ENCODE data around the gene CHD2. TPM values are rescaled to one million over a fixed set of nuclear protein-coding genes. Genes with fewer than 3 reads are reported as not detected.

The CHD2 gene
- polyA plus RNA-seq, 1 experiment, result 62.6 TPM

DNA sequence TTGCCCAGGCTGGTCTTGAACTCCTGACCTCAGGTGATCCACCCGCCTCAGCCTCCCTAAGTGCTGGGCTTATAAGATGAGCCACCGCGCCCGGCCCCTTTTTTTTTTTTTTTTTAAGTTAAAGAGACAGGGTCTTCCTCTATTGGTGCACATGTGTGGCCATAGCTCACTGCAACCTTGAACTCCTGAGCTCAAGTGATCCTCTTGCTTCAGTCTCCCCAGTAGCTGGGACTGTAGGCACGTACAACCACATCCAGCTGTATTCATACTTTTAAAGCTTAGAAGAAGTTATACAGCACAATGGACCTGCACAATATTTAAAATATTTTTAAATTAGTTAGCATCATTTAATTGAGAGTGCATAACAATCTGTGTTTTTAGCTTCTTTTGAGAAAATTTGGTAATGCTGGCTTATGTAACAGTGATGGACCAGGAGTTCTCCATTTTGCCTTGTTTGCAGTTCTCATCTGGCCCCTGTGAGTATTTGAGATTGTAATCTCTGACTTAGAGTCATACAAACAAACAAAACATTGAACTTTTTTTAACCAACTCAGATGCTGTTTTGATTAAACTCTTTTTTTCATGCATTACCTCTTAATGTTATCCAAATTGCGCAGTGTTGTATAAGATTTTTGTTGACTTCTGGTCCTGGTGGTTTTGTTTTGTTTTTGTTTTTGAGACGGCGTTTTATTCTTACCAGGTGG, 33.0 kb downstream of the CHD2 start:
- ChIA-PET POLR2A (interaction anchor here (0.6 to 0.7 kb wide), 3 partner anchors 25 to 123 kb away, joined by 7 to 14 read pairs (median 7); no protein-coding TSS in a partner anchor), CTCF (interaction anchor here (0.6 to 1.0 kb wide), 5 partner anchors 10 to 137 kb away, joined by 3 to 4 read pairs (median 3); no protein-coding TSS in a partner anchor)
- no peak for DNase-seq (ENCODE audit: low read depth, low spot score)
- TF ChIP-seq, protein P1, sequence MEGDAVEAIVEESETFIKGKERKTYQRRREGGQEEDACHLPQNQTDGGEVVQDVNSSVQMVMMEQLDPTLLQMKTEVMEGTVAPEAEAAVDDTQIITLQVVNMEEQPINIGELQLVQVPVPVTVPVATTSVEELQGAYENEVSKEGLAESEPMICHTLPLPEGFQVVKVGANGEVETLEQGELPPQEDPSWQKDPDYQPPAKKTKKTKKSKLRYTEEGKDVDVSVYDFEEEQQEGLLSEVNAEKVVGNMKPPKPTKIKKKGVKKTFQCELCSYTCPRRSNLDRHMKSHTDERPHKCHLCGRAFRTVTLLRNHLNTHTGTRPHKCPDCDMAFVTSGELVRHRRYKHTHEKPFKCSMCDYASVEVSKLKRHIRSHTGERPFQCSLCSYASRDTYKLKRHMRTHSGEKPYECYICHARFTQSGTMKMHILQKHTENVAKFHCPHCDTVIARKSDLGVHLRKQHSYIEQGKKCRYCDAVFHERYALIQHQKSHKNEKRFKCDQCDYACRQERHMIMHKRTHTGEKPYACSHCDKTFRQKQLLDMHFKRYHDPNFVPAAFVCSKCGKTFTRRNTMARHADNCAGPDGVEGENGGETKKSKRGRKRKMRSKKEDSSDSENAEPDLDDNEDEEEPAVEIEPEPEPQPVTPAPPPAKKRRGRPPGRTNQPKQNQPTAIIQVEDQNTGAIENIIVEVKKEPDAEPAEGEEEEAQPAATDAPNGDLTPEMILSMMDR (IDR thresholded peaks at IDR 0.05; ENCODE audit: low read depth, low read length), result no peak
- no peak overlapping the region for H3K27ac ChIP-seq (ENCODE audit: low read depth, low read length)
- no peaks in the 10 kb centered on the region for H3K9me3 ChIP-seq (ENCODE audit: control insufficient read depth, insufficient read depth, low read length)
- H3K4me3 ChIP-seq (ENCODE audit: low read depth, low read length), result no peak overlapping the region
- H3K27me3 ChIP-seq (ENCODE audit: control insufficient read depth, insufficient read depth, low read length), result no peaks in the 10 kb centered on the region

DNA sequence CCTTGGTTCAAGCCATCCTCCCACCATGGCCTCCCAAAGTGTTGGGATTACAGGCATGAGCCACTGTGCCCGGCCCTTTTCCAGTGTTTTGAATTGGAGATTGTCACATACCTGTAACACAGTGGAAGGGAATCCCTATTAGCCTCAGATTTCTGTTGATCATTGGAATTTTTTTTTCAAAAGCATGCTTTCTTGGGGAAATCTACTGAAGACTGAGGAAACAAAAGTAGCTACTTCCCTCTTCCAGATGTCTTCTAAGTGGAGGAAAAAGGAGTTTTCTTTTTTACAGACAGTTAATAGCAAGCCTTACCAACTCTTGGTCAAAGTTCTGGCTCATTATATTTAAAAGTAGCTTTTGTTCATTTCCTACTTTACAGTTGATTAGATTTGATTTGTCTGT, 33.7 kb downstream of the CHD2 start:
- no peaks in the 10 kb centered on the region for H3K27me3 ChIP-seq (ENCODE audit: control insufficient read depth, insufficient read depth, low read length)
- H3K27ac ChIP-seq (ENCODE audit: low read depth, low read length), result no peak overlapping the region
- no peaks in the 10 kb centered on the region for H3K9me3 ChIP-seq (ENCODE audit: control insufficient read depth, insufficient read depth, low read length)
- no peak for DNase-seq (ENCODE audit: low read depth, low spot score)
- TF ChIP-seq, protein P1 (IDR thresholded peaks at IDR 0.05; ENCODE audit: low read depth, low read length), result no peak
- H3K4me3 ChIP-seq (ENCODE audit: low read depth, low read length), result no peak overlapping the region
- ChIA-PET POLR2A (interaction anchor here (0.6 kb wide), 1 partner anchor 44 kb away, joined by 5 read pairs; no protein-coding TSS in a partner anchor), CTCF (interaction anchor here (0.7 to 0.9 kb wide), 2 partner anchors 124 to 137 kb away, joined by 3 read pairs; no protein-coding TSS in a partner anchor)

- Histone ChIP-seq H3K27me3 (ENCODE audit: control insufficient read depth, insufficient read depth, low read length) (no peaks in the 10 kb centered on the region), H3K27ac (ENCODE audit: low read depth, low read length) (no peak overlapping the region), H3K4me3 (ENCODE audit: low read depth, low read length) (no peak overlapping the region), H3K9me3 (ENCODE audit: control insufficient read depth, insufficient read depth, low read length) (no peaks in the 10 kb centered on the region)
- CTCF ChIA-PET, result interaction anchor here (0.7 kb wide), 1 partner anchor 127 kb away, joined by 4 read pairs; no protein-coding TSS in a partner anchor
- POLR2A ChIA-PET, result interaction anchor here (0.6 to 0.7 kb wide), 2 partner anchors 10 to 45 kb away, joined by 5 read pairs; no protein-coding TSS in a partner anchor
- TF ChIP-seq, protein P1 (IDR thresholded peaks at IDR 0.05; ENCODE audit: low read depth, low read length), result no peak
- DNase-seq (ENCODE audit: low read depth, low spot score), result no peak
Measured at GRCh38 chr15:92934716-92935115, 34.6 kb downstream of the CHD2 start.

DNA sequence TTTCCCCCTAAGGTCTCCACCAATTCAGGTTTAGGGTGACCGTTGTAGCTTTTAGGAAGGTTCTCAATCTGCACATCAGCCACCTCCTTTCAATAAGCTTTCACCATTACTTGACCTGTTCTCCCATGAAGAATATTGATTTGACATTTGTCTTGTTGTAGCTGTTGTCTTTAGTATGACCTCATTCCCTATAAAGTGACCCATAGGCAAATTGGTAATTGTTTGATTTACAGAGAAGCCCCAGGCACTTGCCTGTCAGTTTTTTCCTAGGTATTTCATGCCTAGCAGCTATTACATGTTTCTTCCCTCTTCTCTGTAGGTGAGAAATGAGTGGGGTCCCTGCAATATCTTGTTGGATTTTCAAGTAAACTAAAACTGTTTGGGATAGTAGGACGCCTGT, 36.0 kb downstream of the CHD2 start:
- H3K27me3 ChIP-seq (ENCODE audit: control insufficient read depth, insufficient read depth, low read length), result no peaks in the 10 kb centered on the region
- ChIA-PET CTCF (interaction anchor here (0.9 to 2.5 kb wide), 3 partner anchors 18 to 139 kb away, joined by 3 to 12 read pairs (median 12); no protein-coding TSS in a partner anchor), POLR2A (interaction anchor here (1.6 kb wide), 1 partner anchor 54 kb away, joined by 4 read pairs; no protein-coding TSS in a partner anchor)
- H3K4me3 ChIP-seq (ENCODE audit: low read depth, low read length), result no peak overlapping the region
- TF ChIP-seq, protein P1 (IDR thresholded peaks at IDR 0.05; ENCODE audit: low read depth, low read length), result no peak
- no peak overlapping the region for H3K27ac ChIP-seq (ENCODE audit: low read depth, low read length)
- H3K9me3 ChIP-seq (ENCODE audit: control insufficient read depth, insufficient read depth, low read length), result no peaks in the 10 kb centered on the region
- DNase-seq (ENCODE audit: low read depth, low spot score), result no peak

GRCh38 chr15:92936693-92937092, 36.6 kb downstream of the CHD2 start:
- TF ChIP-seq, protein P1 (IDR thresholded peaks at IDR 0.05; ENCODE audit: low read depth, low read length), result no peak
- POLR2A ChIA-PET, result interaction anchor here (1.6 kb wide), 1 partner anchor 54 kb away, joined by 4 read pairs; no protein-coding TSS in a partner anchor
- Histone ChIP-seq H3K27ac (ENCODE audit: low read depth, low read length) (no peak overlapping the region), H3K4me3 (ENCODE audit: low read depth, low read length) (no peak overlapping the region), H3K27me3 (ENCODE audit: control insufficient read depth, insufficient read depth, low read length) (no peaks in the 10 kb centered on the region), H3K9me3 (ENCODE audit: control insufficient read depth, insufficient read depth, low read length) (no peaks in the 10 kb centered on the region)
- CTCF ChIA-PET, result interaction anchor here (0.9 to 2.5 kb wide), 4 partner anchors 19 to 139 kb away, joined by 3 to 12 read pairs (median 8); no protein-coding TSS in a partner anchor
- no peak for DNase-seq (ENCODE audit: low read depth, low spot score)
